GM12874 (cell line): ENCODE results near the gene RFC5.

ENCODE experiments used
- CTCF ChIP-seq: IDR thresholded peaks from 2 replicates; pipeline ENCODE4 v1.5.1; 2011; ENCODE audit warnings: low read depth, mild to moderate bottlenecking, control low read depth, low read length, moderate library complexity; ENCODE audit not compliant: insufficient read depth

RFC5 gene

GRCh38 chr12:118058227-118058626 is 41.7 kb downstream of the RFC5 start:
- no peak for TF ChIP-seq CTCF

GRCh38 chr12:118058881-118059280 is 42.4 kb downstream of the RFC5 start:
- TF ChIP-seq CTCF, result no peak

GRCh38 chr12:118059341-118060191 is 43.1 kb downstream of the RFC5 start:
- no peak for TF ChIP-seq CTCF

- no peak for TF ChIP-seq CTCF
Measured at GRCh38 chr12:118060301-118061010, 44.0 kb downstream of the RFC5 start.

- TF ChIP-seq CTCF, result no peak
Measured at GRCh38 chr12:118061011-118061872, 44.7 kb downstream of the RFC5 start, which contains the start of gene WSB2. Gene WSB2 (minus strand): TSS chr12:118061179. CDS start chr12:118061048, 131 bp downstream.

- no peak for TF ChIP-seq CTCF
Measured at GRCh38 chr12:118061873-118062843, 45.7 kb downstream of the RFC5 start.
